Skeletal muscle satellite cell (primary cell): ENCODE measurements around the gene KLHL17.

Experiments
- H3K27me3 ChIP-seq: 2 replicates; pipeline ENCODE4 v1.7.0; 2013; ENCODE audit warnings: low read length; ENCODE audit not compliant: control insufficient read depth, insufficient read depth
- H3K36me3 ChIP-seq: 2 replicates; pipeline ENCODE4 v1.7.0; 2013; ENCODE audit warnings: mild to moderate bottlenecking, control low read depth, low read length; ENCODE audit not compliant: insufficient read depth
- H3K4me1 ChIP-seq: 2 replicates; pipeline ENCODE4 v1.7.0; 2013; ENCODE audit warnings: low read length; ENCODE audit not compliant: control insufficient read depth, insufficient read depth
- H3K4me2 ChIP-seq: 2 replicates; pipeline ENCODE4 v1.7.0; 2013; ENCODE audit warnings: mild to moderate bottlenecking, low read length
- H3K4me3 ChIP-seq: 2 replicates; pipeline ENCODE4 v1.7.0; 2013; ENCODE audit warnings: low read length
- H3K9ac ChIP-seq: 2 replicates; pipeline ENCODE4 v1.7.0; 2013; ENCODE audit warnings: mild to moderate bottlenecking, low read depth, low read length, moderate library complexity
- H3K9me3 ChIP-seq: replicated peaks from 2 replicates; pipeline ENCODE4 v1.7.0; 2013; ENCODE audit warnings: mild to moderate bottlenecking, control low read depth, low read length

Gene KLHL17

DNA sequence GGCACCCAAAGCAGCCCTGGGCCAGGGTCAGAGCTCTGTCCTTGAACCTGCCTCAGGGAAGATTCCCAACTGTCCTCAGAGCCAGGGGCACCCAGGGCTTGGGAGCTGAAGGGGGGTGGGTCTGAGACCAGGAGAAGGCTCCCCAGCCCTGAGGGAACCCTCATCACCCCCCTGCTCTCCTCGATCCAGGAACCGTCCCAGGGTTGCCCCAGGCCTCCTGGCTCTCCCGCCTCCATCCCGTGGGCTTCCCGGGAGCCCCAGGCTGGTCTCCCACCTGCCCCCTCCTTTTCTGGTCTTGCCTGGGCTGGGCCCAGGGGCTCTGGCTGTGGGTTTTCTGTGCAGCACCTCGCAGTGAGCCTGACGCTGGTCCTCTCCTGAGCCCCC lies 43.3 kb upstream of the KLHL17 start:
- Histone ChIP-seq H3K4me3 (no peak overlapping the region), H3K9ac (no peak overlapping the region), H3K27me3 (peaks cover 54% of the 10 kb centered on the region), H3K4me2 (peak overlapping the region; percentile 42), H3K36me3 (no peaks in the 10 kb centered on the region), H3K4me1 (peaks cover 29% of the 10 kb centered on the region), H3K9me3 (no peaks in the 10 kb centered on the region)

- peaks cover 54% of the 10 kb centered on the region for H3K27me3 ChIP-seq
- no peaks in the 10 kb centered on the region for H3K9me3 ChIP-seq
- H3K4me3 ChIP-seq: no peak overlapping the region
- no peak overlapping the region for H3K4me2 ChIP-seq
- no peaks in the 10 kb centered on the region for H3K36me3 ChIP-seq
- H3K9ac ChIP-seq: no peak overlapping the region
- H3K4me1 ChIP-seq: peaks cover 29% of the 10 kb centered on the region
These were observed 42.8 kb upstream of the KLHL17 start for GRCh38 chr1:917466-918091.

DNA sequence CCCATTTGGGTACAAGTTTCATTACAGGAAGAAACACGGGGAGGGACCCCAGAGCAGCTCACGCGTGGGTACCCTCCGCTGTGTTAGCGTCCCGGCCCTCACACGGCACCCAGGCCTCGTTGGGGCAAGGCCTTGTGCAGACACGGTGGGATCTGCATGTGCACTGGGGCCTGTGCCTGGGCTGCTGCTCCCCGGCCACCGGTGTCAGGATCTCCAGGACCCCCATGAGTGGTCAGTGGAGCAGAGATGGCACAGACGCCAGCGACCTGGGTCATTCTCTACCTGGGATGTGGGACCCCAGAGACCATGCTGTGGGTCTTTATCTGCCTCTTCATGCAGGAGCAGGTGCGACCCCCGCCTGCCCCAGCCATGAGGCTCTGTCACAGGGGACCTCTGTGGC lies 42.0 kb upstream of the KLHL17 start:
- Histone ChIP-seq H3K27me3 (peaks cover 50% of the 10 kb centered on the region), H3K36me3 (no peaks in the 10 kb centered on the region), H3K9me3 (no peaks in the 10 kb centered on the region), H3K4me2 (no peak overlapping the region), H3K9ac (no peak overlapping the region), H3K4me3 (no peak overlapping the region), H3K4me1 (peaks cover 36% of the 10 kb centered on the region)

DNA sequence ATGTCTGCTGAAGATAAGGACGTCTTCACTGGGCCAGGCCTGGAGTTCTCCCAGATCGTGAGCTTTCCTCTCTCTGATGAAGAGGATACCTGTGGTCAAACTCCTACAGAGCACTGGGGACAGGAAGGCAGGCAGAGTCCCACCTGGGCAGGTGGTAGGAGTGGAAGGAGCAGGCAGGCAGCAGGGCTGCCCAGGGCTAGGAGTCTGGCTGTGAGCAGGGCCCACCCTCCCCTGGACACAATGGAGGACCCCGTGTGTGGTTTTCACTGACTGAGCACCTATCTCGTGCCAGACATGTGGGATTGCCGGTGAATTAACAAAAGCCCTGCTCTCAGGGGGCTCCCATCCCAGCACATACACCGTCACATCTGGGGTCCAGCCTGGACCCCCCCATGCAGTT lies 41.5 kb upstream of the KLHL17 start:
- no peaks in the 10 kb centered on the region for H3K36me3 ChIP-seq
- no peaks in the 10 kb centered on the region for H3K9me3 ChIP-seq
- H3K9ac ChIP-seq: no peak overlapping the region
- no peak overlapping the region for H3K4me3 ChIP-seq
- H3K4me1 ChIP-seq: peaks cover 38% of the 10 kb centered on the region
- H3K4me2 ChIP-seq: no peak overlapping the region
- peaks cover 46% of the 10 kb centered on the region for H3K27me3 ChIP-seq

- H3K9me3 ChIP-seq: no peaks in the 10 kb centered on the region
- no peak overlapping the region for H3K9ac ChIP-seq
- no peak overlapping the region for H3K4me3 ChIP-seq
- H3K4me2 ChIP-seq: no peak overlapping the region
- H3K27me3 ChIP-seq: peaks cover 41% of the 10 kb centered on the region
- peaks cover 38% of the 10 kb centered on the region for H3K4me1 ChIP-seq
- H3K36me3 ChIP-seq: no peaks in the 10 kb centered on the region
These were observed 41.0 kb upstream of the KLHL17 start for GRCh38 chr1:919271-919872.

GRCh38 chr1:920010-920409 lies 40.4 kb upstream of the KLHL17 start:
- Histone ChIP-seq H3K27me3 (peaks cover 37% of the 10 kb centered on the region), H3K9ac (no peak overlapping the region), H3K4me1 (peaks cover 38% of the 10 kb centered on the region), H3K4me2 (no peak overlapping the region), H3K9me3 (no peaks in the 10 kb centered on the region), H3K36me3 (no peaks in the 10 kb centered on the region), H3K4me3 (no peak overlapping the region)

DNA sequence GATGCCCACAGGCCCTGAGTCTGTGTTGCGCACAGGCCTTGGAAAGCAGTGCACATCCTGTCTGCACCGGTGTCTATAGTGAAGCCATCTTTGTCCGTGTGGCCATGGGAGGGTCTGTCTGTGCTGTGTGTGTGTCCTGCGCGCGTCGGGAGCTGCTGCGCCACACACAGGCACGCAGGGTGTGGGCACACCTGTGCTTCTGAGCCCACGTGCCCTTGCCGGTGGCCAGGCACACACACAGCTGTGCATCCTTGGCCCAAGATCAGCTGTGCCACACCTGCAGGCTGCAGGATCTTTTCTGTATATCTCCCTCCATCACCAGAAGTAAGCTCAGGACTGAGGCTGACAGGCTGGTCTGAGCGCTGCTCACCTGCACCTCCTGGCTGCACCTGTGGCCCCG lies 39.9 kb upstream of the KLHL17 start:
- Histone ChIP-seq H3K4me2 (peak overlapping the region; percentile 66), H3K36me3 (no peaks in the 10 kb centered on the region), H3K27me3 (peaks cover 32% of the 10 kb centered on the region), H3K9me3 (no peaks in the 10 kb centered on the region), H3K4me3 (no peak overlapping the region), H3K9ac (no peak overlapping the region), H3K4me1 (peaks cover 38% of the 10 kb centered on the region)

GRCh38 chr1:921011-921837 lies 39.2 kb upstream of the KLHL17 start:
- H3K4me1 ChIP-seq: peaks cover 43% of the 10 kb centered on the region
- peak overlapping the region; percentile 40 for H3K4me3 ChIP-seq
- no peaks in the 10 kb centered on the region for H3K36me3 ChIP-seq
- peak overlapping the region; percentile 66 for H3K4me2 ChIP-seq
- H3K27me3 ChIP-seq: peaks cover 31% of the 10 kb centered on the region
- no peaks in the 10 kb centered on the region for H3K9me3 ChIP-seq
- H3K9ac ChIP-seq: no peak overlapping the region

DNA sequence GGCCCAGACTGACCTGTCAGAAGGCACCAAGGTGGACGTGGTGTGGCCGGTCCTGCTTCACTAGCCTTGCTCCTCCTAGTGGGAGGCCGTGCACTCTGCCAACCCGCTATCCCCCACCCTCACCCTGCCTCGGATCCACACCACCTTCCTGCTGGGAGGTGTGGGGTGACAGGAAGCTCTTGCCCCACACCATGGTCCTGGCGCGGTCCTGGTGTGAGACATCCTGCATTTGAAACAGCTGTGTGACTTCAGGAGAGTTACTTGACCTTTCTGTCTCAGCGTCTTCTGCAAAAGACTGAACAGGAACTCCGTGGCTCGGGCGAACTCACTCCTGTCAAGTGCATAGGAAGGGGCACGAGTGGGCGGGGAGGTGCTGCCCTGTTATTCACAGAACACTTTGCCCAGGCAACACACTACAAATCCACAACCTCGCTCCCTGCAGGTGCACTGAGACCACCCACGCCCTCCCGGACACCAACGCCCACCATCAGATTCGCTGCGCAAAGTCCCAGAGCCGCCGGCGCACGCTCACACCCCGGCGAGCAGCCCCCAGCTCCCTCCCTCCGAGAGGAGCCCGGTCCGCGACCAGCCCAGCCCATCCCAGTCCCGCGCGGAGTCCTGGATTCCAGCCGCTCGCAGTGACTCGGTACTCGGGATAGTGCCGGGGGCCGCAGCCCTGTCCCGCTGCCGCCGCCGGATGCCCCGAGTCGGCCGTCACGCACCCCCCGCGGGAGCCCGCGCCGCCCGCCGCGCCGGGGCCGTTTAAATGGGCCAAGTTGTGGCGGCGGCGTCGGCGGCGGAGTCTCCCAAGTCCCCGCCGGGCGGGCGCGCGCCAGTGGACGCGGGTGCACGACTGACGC lies 37.0 kb upstream of the KLHL17 start, which contains the start of gene SAMD11:
TSS of gene SAMD11 (plus strand) at position 793 of the 860 bp plus-strand sequence. CDS start 509 bp downstream, outside the sequence.
- Histone ChIP-seq H3K9ac (peak within 1 kb of the TSS; percentile 41), H3K4me3 (peak within 1 kb of the TSS; percentile 77), H3K27me3 (peaks cover 28% of the 10 kb centered on the region), H3K4me1 (peaks cover 39% of the 10 kb centered on the region), H3K9me3 (no peaks in the 10 kb centered on the region), H3K36me3 (no peaks in the 10 kb centered on the region), H3K4me2 (peak within 1 kb of the TSS; percentile 82)

- Histone ChIP-seq H3K4me1 (peaks cover 39% of the 10 kb centered on the region), H3K9ac (peak overlapping the region; percentile 41), H3K36me3 (no peaks in the 10 kb centered on the region), H3K4me2 (peak overlapping the region; percentile 82), H3K9me3 (no peaks in the 10 kb centered on the region), H3K27me3 (peaks cover 27% of the 10 kb centered on the region), H3K4me3 (peak overlapping the region; percentile 77)
These were observed 36.3 kb upstream of the KLHL17 start for GRCh38 chr1:923991-924655.
